Activated T-helper 1 cell treated with anti-CD3 and anti-CD28 coated beads, Interleukin-2, amount 50 U/mL, for 16 hours (primary cell): Measurements from ENCODE around the gene ASIC4.

Source experiments
- DNase-seq, 2 donors: peaks; one replicate each; pipeline ENCODE4 v3.0.0-alpha.2; 2020; ENCODE audit warnings: low read depth in 1 of 2, low spot score in 1 of 2

The ASIC4 gene

GRCh38 chr2:219513787-219514186, 495 bp upstream of the ASIC4 start:
- DNase-seq, result no peak

- no peak for DNase-seq
Observed at GRCh38 chr2:219514836-219515235, 554 bp downstream of the ASIC4 start.

GRCh38 chr2:219515874-219516629, 1.8 kb downstream of the ASIC4 start:
- DNase-seq, result no peak

- DNase-seq, result no peak
Observed at GRCh38 chr2:219516888-219517287, 2.6 kb downstream of the ASIC4 start.

- DNase-seq, result no peak
Observed at GRCh38 chr2:219517954-219518778, 3.9 kb downstream of the ASIC4 start.

GRCh38 chr2:219519526-219519916, 5.2 kb downstream of the ASIC4 start:
- DNase-seq, result no peak

GRCh38 chr2:219520079-219520478, 5.8 kb downstream of the ASIC4 start:
- DNase-seq, result no peak

- DNase-seq, result no peak
Observed at GRCh38 chr2:219521066-219521880, 7.0 kb downstream of the ASIC4 start.

GRCh38 chr2:219522111-219523030, 8.1 kb downstream of the ASIC4 start:
- no peak for DNase-seq

GRCh38 chr2:219523031-219523671, 8.9 kb downstream of the ASIC4 start:
- no peak for DNase-seq

- DNase-seq, result no peak
Observed at GRCh38 chr2:219524817-219525216, 10.5 kb downstream of the ASIC4 start.

GRCh38 chr2:219525533-219526232, 11.4 kb downstream of the ASIC4 start:
- DNase-seq, result no peak

GRCh38 chr2:219526320-219527075, 12.2 kb downstream of the ASIC4 start:
- DNase-seq, result no peak

- DNase-seq, result no peak
Observed at GRCh38 chr2:219527076-219527394, 12.8 kb downstream of the ASIC4 start.

- DNase-seq, result no peak
Observed at GRCh38 chr2:219527472-219527871, 13.2 kb downstream of the ASIC4 start.

- DNase-seq, result peak; percentile 75 to 79
Observed at GRCh38 chr2:219530048-219530963, 16.0 kb downstream of the ASIC4 start.

- no peak for DNase-seq
Observed at GRCh38 chr2:219531639-219532377, 17.5 kb downstream of the ASIC4 start.
